HepG2 (cell line): ENCODE measurements around the gene NID1. TPM values are rescaled to one million over a fixed set of nuclear protein-coding genes. Genes with fewer than 3 reads are reported as not detected.

Experiments used
- ATAC-seq: fragments of 200-7000 bp; cut with Tn5 transposase; 3 replicates; pipeline ENCODE4 v1.9.1; 2020; ENCODE audit warnings: mild to moderate bottlenecking, moderate library complexity
- BruUV-seq: library from RNA; stranded (reverse); fragments of 400-500 nt; replicated peaks from 2 replicates; lab custom pipeline; 2021; lab: Mats Ljungman, UMichigan
- CTCF ChIA-PET: fragments of 300-600 bp; formaldehyde crosslinking; extraction: SDS; loops from one replicate; lab custom pipeline; 2021; ENCODE audit warnings: low total read pairs, inconsistent platforms, low intra/inter-chr PET ratio; lab: Yijun Ruan, JAX
- POLR2A ChIA-PET: fragments of 350-600 bp; sonication (Branson Sonifier 250); formaldehyde crosslinking; loops from one replicate; lab custom pipeline; 2020; ENCODE audit warnings: antibody characterized with exemption, inconsistent platforms; lab: Yijun Ruan, JAX
- DNase-seq: peaks from one replicate; pipeline ENCODE4 v3.0.0-alpha.2; 2015; ENCODE audit warnings: low spot score
- FAIRE-seq: peaks from 3 replicates; lab custom pipeline; 2011; peaks lifted over from hg19 to GRCh38; lab: Jason Lieb, UNC
- H2AFZ ChIP-seq: one replicate; pipeline ENCODE4 v1.6.1; 2011; ENCODE audit warnings: low read length, inconsistent platforms
- H3K27ac ChIP-seq: fragments of 300-600 bp; 3 replicates; pipeline ENCODE4 v1.8.0; 2011; ENCODE audit warnings: mixed run types, mild to moderate bottlenecking, mixed read lengths, low read length, inconsistent platforms; ENCODE audit not compliant: insufficient read depth; ENCODE audit errors: extremely low read length
- H3K27me3 ChIP-seq, 2 experiments: fragments of 200-600 bp in 1 of 2; 2 replicates in 1 of 2; 3 replicates in 1 of 2; pipeline versions ENCODE4 v1.6.0 to v1.8.0; 2011; ENCODE audit warnings: low read length in 2 of 2, mild to moderate bottlenecking in 2 of 2, moderate library complexity in 2 of 2, inconsistent platforms in 1 of 2; ENCODE audit not compliant: insufficient read depth in 2 of 2, control insufficient read depth in 1 of 2
- H3K36me3 ChIP-seq, 2 experiments: fragments of 200-600 bp in 1 of 2; replicated peaks in 1 of 2; 2 replicates in 1 of 2; 3 replicates in 1 of 2; pipeline versions ENCODE4 v1.5.1 to v1.8.0; 2011; ENCODE audit warnings: low read length in 2 of 2, inconsistent platforms in 1 of 2; ENCODE audit not compliant: insufficient read depth in 2 of 2, control insufficient read depth in 1 of 2
- H3K4me1 ChIP-seq: 2 replicates; pipeline ENCODE4 v1.5.1; 2012; ENCODE audit warnings: low read length, inconsistent platforms; ENCODE audit not compliant: insufficient read depth
- H3K4me2 ChIP-seq: 2 replicates; pipeline ENCODE4 v1.6.0; 2011; ENCODE audit warnings: low read depth, low read length, inconsistent platforms
- H3K4me3 ChIP-seq, 3 experiments: fragments of 200-600 bp in 1 of 3; sonication (generic), shearing (Covaris generic) in 1 of 3; replicated peaks in 1 of 3; 2 replicates each; pipeline ENCODE4 v1.5.1; 2011 to 2016; ENCODE audit warnings: low read length in 3 of 3, inconsistent platforms in 2 of 3, low read depth in 2 of 3, mild to moderate bottlenecking in 2 of 3, control low read depth in 1 of 3, mixed read lengths in 1 of 3; ENCODE audit not compliant: insufficient read depth in 1 of 3
- H3K79me2 ChIP-seq: one replicate; pipeline ENCODE4 v1.6.1; 2011; ENCODE audit warnings: low read length, inconsistent platforms; ENCODE audit not compliant: insufficient read depth
- H3K9ac ChIP-seq: 2 replicates; pipeline ENCODE4 v1.6.0; 2011; ENCODE audit warnings: mild to moderate bottlenecking, low read depth, low read length, inconsistent platforms; ENCODE audit not compliant: insufficient read depth
- H3K9me3 ChIP-seq: 2 replicates; pipeline ENCODE4 v1.5.1; 2012; ENCODE audit warnings: mild to moderate bottlenecking, low read length
- H4K20me1 ChIP-seq: 2 replicates; pipeline ENCODE4 v1.6.0; 2011; ENCODE audit warnings: inconsistent platforms, mild to moderate bottlenecking, low read length, moderate library complexity; ENCODE audit not compliant: insufficient read depth
- AGO2 ChIP-seq: fragments of 200-400 bp; formaldehyde crosslinking; optimal IDR thresholded peaks from 2 replicates; pipeline ENCODE3; 2017; ENCODE audit warnings: mild to moderate bottlenecking, low read depth, low read length, moderate library complexity
- EP300 ChIP-seq, 3 experiments: sonication (generic) in 1 of 3; formaldehyde crosslinking in 1 of 3; IDR thresholded peaks; 2 replicates each; pipeline versions ENCODE4 v1.5.1 to v1.6.1; 2011 to 2020; ENCODE audit warnings: low read depth in 2 of 3, low read length in 2 of 3, borderline replicate concordance in 1 of 3, improper control_type of control experiment in 1 of 3, mild to moderate bottlenecking in 1 of 3, missing genetic modification reagents in 1 of 3, moderate library complexity in 1 of 3
- GTF3A ChIP-seq: sonication (generic); formaldehyde crosslinking; conservative IDR thresholded peaks from 2 replicates; pipeline ENCODE4 v1.4.0; 2020; ENCODE audit warnings: mild to moderate bottlenecking, missing genetic modification reagents
- LCORL ChIP-seq, 2 experiments: fragments of 450-650 bp in 1 of 2; sonication (generic) in 1 of 2; formaldehyde crosslinking in 1 of 2; IDR thresholded peaks; 2 replicates each; pipeline versions ENCODE4 v1.5.0 to v1.6.1; 2017 to 2020; ENCODE audit warnings: antibody characterized with exemption in 1 of 2, missing genetic modification reagents in 1 of 2
- NFKB2 ChIP-seq: sonication (generic); formaldehyde crosslinking; IDR thresholded peaks from 2 replicates; pipeline ENCODE4 v1.4.0; 2020; ENCODE audit warnings: missing genetic modification reagents, borderline replicate concordance
- RFX1 ChIP-seq: fragments of 450-650 bp; IDR thresholded peaks from 2 replicates; pipeline ENCODE4 v1.6.1; 2017
- RNF2 ChIP-seq: fragments of 450-650 bp; conservative IDR thresholded peaks from 2 replicates; pipeline ENCODE4 v1.6.1; 2016; ENCODE audit warnings: low read depth
- SOX6 ChIP-seq, 2 experiments: fragments of 450-650 bp in 1 of 2; sonication (generic) in 1 of 2; formaldehyde crosslinking in 1 of 2; IDR thresholded peaks; 2 replicates each; pipeline versions ENCODE4 v1.4.0 to v1.6.1; 2017 to 2020; ENCODE audit warnings: antibody characterized with exemption in 1 of 2, mild to moderate bottlenecking in 1 of 2, missing genetic modification reagents in 1 of 2
- SP4 ChIP-seq: sonication (generic); formaldehyde crosslinking; IDR thresholded peaks from 2 replicates; pipeline ENCODE4 v1.8.1; 2023; ENCODE audit warnings: mild to moderate bottlenecking, missing genetic modification reagents
- TCF7 ChIP-seq: sonication (generic); IDR thresholded peaks from 2 replicates; pipeline ENCODE4 v1.6.1; 2016; ENCODE audit warnings: antibody characterized with exemption, low read depth
- TOE1 ChIP-seq: sonication (generic); formaldehyde crosslinking; IDR thresholded peaks from 2 replicates; pipeline ENCODE4 v1.4.0; 2020; ENCODE audit warnings: mild to moderate bottlenecking, missing genetic modification reagents
- ZNF225 ChIP-seq: sonication (generic); formaldehyde crosslinking; IDR thresholded peaks from 2 replicates; pipeline ENCODE4 v1.4.0; 2020; ENCODE audit warnings: mild to moderate bottlenecking, missing genetic modification reagents
- ZNF383 ChIP-seq: sonication (generic); formaldehyde crosslinking; IDR thresholded peaks from 2 replicates; pipeline ENCODE4 v1.4.0; 2020; ENCODE audit warnings: missing genetic modification reagents, mild to moderate bottlenecking, borderline replicate concordance
- ZNF761 ChIP-seq: sonication (generic); formaldehyde crosslinking; conservative IDR thresholded peaks from 2 replicates; pipeline ENCODE4 v1.4.0; 2020; ENCODE audit warnings: mild to moderate bottlenecking, missing genetic modification reagents
- ZSCAN21 ChIP-seq: sonication (generic); formaldehyde crosslinking; IDR thresholded peaks from 2 replicates; pipeline ENCODE4 v1.8.0; 2022; ENCODE audit warnings: mild to moderate bottlenecking, missing genetic modification reagents, moderate library complexity, borderline replicate concordance
- WGBS: methylation state at CpG from one replicate; pipeline ENCODE4 v1.1.6; 2017; ENCODE audit warnings: low lambda C conversion rate; 5-methylcytosine and 5-hydroxymethylcytosine counted together
- in situ Hi-C: cut with HindIII; loops from 2 replicates; pipeline ENCODE4 v1.10.0; 2017; ENCODE audit warnings: low pct_unique_long_range_greater_than_20kb; ENCODE audit not compliant: extremely low pct_ligation_motif_present
- intact Hi-C: fragments of 100-400 bp; cut with micrococcal nuclease; formaldehyde crosslinking; loops from one replicate; pipeline ENCODE4 v1.10.0; 2022; ENCODE audit not compliant: unreplicated experiment
- polyA plus RNA-seq, 8 experiments: library from polyadenylated mRNA; depleted of rRNA in 3 of 8; stranded (reverse) in 7 of 8; unstranded in 1 of 8; fragments of >200 nt; fragmentation: Illumina TruSeq in 4 of 8; extraction: Trizol in 4 of 8; gene quantifications; 2 replicates each; pipeline versions ENCODE4 v1.2.1 to v1.2.3, GENCODE V29; 2011 to 2016; ENCODE audit warnings: low read depth in 4 of 8, missing spikeins in 1 of 8, mixed read lengths in 1 of 8; ENCODE audit not compliant: insufficient read depth in 1 of 8
- total RNA-seq, 5 experiments: library from RNA; depleted of rRNA; stranded (reverse); fragments of >200 nt; fragmentation: Illumina TruSeq; extraction: Trizol; gene quantifications; 2 replicates each; pipeline ENCODE4 v1.2.3, GENCODE V29; 2016; ENCODE audit warnings: low read depth in 1 of 5
- TF ChIP-seq, protein P1 (sequence below): sonication (generic); formaldehyde crosslinking; IDR thresholded peaks from 2 replicates; pipeline ENCODE4 v1.4.0; 2020; ENCODE audit warnings: mild to moderate bottlenecking, low read depth, missing genetic modification reagents
- TF ChIP-seq, protein P2 (sequence below): sonication (generic); formaldehyde crosslinking; IDR thresholded peaks from 2 replicates; pipeline ENCODE4 v1.4.0; 2020; ENCODE audit warnings: low read depth, mild to moderate bottlenecking, missing genetic modification reagents
- TF ChIP-seq, protein P3 (sequence below): sonication (generic); formaldehyde crosslinking; IDR thresholded peaks from 2 replicates; pipeline ENCODE4 v1.9.0; 2022; ENCODE audit warnings: low read depth, missing genetic modification reagents

Gene NID1
- total and polyA plus RNA-seq, 2 of the 13 experiments (the other 11 are each of a cell fraction or from before 2014, with no cell fraction given) = 50.2 to 56.1 TPM

DNA sequence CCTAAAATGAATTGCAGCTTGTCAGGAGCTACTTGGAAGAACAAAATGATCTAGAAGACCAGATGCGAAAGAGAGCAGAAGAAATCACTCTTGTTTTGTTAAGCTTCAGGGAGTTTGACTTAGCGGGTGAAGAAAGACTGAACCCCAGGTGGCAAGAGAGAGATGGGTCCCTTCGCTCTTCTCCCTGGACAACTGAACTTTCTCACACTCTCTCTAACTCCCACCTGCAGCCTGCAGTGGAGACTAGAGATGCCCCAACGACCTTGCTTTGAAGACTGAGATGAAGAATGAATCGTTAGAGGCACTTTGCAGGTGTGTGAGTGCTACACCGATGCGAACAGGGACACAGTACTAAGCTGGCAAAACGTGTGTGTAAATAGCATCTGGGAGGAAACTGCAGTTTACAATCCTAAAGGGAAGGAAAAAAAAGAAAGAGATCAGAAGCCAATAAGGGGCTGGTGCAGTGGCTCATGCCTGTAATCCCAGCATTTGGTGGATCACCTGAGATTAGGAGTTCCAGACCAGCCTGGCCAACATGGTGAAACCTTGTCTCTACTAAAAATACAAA, 133.6 kb downstream of the NID1 start (continued):
- no peak for TF ChIP-seq AGO2
- TF ChIP-seq NFKB2 (CRISPR knock-in tag) = no peak
- no peak for TF ChIP-seq ZNF383 (CRISPR knock-in tag)
- no peak for TF ChIP-seq SP4 (CRISPR knock-in tag)

DNA sequence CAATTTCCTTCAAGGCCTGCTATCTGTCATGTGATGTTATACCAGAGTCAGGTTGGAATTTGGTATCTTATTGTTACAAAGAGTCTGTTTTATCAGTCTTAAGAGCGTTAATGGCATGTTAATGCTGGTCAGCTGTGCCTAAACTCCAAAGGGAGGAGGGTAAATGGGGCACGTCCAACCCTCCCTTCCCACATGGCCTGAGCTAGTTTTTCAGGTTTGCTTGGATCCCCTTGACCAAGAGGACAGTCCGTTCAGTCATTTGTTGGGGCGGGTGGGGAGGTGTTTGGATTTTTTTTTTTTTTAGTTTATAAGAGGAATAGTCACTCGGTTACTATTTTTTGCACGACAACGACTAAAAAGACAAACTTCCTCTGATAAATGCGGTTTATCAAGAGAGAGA, 134.3 kb downstream of the NID1 start:
- Histone ChIP-seq H4K20me1 (no peaks in the 10 kb centered on the region), H3K4me2 (no peak overlapping the region), H3K9me3 (no peaks in the 10 kb centered on the region), H3K79me2 (no peaks in the 10 kb centered on the region), H3K27me3 (peaks cover 1 to 8% of the 10 kb centered on the region in 2 experiments; a peak in 2 of 5 replicates), H3K9ac (no peak overlapping the region), H2AFZ (no peak overlapping the region), H3K4me1 (no peaks in the 10 kb centered on the region), H3K4me3 (no peak overlapping the region), H3K27ac (no peak overlapping the region), H3K36me3 (no peaks in the 10 kb centered on the region)
- 76% methylated on average over 8 of the region's 8 CpGs for WGBS
- in situ Hi-C loops = no loop called here
- ChIA-PET CTCF (no interaction called here), POLR2A (no interaction called here)
- no TSS peak for BruUV-seq
- no peak for FAIRE-seq
- DNase-seq = no peak
- no peak for ATAC-seq
- intact Hi-C loops = no loop called here
- no peak for TF ChIP-seq SOX6 (IDR thresholded peaks at IDR 0.05)
- no peak for TF ChIP-seq SOX6 (CRISPR knock-in tag; IDR thresholded peaks at IDR 0.05)
- TF ChIP-seq, protein P1, sequence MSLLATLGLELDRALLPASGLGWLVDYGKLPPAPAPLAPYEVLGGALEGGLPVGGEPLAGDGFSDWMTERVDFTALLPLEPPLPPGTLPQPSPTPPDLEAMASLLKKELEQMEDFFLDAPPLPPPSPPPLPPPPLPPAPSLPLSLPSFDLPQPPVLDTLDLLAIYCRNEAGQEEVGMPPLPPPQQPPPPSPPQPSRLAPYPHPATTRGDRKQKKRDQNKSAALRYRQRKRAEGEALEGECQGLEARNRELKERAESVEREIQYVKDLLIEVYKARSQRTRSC (CRISPR knock-in tag) = no peak
- no peak for TF ChIP-seq RFX1
- no peak for TF ChIP-seq EP300 (IDR thresholded peaks at IDR 0.05; ENCODE audit: low read depth in 2 of 2, low read length in 2 of 2)
- no peak for TF ChIP-seq EP300 (CRISPR knock-in tag; IDR thresholded peaks at IDR 0.05; ENCODE audit: borderline replicate concordance)
- TF ChIP-seq ZSCAN21 (CRISPR knock-in tag) = no peak
- TF ChIP-seq GTF3A (CRISPR knock-in tag) = no peak
- TF ChIP-seq, protein P2, sequence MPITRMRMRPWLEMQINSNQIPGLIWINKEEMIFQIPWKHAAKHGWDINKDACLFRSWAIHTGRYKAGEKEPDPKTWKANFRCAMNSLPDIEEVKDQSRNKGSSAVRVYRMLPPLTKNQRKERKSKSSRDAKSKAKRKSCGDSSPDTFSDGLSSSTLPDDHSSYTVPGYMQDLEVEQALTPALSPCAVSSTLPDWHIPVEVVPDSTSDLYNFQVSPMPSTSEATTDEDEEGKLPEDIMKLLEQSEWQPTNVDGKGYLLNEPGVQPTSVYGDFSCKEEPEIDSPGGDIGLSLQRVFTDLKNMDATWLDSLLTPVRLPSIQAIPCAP (CRISPR knock-in tag) = no peak
- TF ChIP-seq, protein P3, sequence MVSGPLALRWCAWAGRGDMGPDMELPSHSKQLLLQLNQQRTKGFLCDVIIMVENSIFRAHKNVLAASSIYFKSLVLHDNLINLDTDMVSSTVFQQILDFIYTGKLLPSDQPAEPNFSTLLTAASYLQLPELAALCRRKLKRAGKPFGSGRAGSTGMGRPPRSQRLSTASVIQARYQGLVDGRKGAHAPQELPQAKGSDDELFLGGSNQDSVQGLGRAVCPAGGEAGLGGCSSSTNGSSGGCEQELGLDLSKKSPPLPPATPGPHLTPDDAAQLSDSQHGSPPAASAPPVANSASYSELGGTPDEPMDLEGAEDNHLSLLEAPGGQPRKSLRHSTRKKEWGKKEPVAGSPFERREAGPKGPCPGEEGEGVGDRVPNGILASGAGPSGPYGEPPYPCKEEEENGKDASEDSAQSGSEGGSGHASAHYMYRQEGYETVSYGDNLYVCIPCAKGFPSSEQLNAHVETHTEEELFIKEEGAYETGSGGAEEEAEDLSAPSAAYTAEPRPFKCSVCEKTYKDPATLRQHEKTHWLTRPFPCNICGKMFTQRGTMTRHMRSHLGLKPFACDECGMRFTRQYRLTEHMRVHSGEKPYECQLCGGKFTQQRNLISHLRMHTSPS = no peak
- no peak for TF ChIP-seq ZNF225 (CRISPR knock-in tag)
- no peak for TF ChIP-seq ZNF761 (CRISPR knock-in tag)
- TF ChIP-seq LCORL (IDR thresholded peaks at IDR 0.05) = no peak
- no peak for TF ChIP-seq LCORL (CRISPR knock-in tag; IDR thresholded peaks at IDR 0.05)
- no peak for TF ChIP-seq RNF2
- TF ChIP-seq TOE1 (CRISPR knock-in tag) = no peak
- no peak for TF ChIP-seq TCF7
